HG03575 (cell line): ENCODE results near the gene ARID1B.

ENCODE experiments used
- ATAC-seq: cut with Tn5 transposase; IDR thresholded peaks from one replicate; pipeline ENCODE4 v1.9.1; 2021; ENCODE audit not compliant: unreplicated experiment, insufficient number of reproducible peaks, low FRiP score; ENCODE audit errors: extremely low read depth

The ARID1B gene

DNA sequence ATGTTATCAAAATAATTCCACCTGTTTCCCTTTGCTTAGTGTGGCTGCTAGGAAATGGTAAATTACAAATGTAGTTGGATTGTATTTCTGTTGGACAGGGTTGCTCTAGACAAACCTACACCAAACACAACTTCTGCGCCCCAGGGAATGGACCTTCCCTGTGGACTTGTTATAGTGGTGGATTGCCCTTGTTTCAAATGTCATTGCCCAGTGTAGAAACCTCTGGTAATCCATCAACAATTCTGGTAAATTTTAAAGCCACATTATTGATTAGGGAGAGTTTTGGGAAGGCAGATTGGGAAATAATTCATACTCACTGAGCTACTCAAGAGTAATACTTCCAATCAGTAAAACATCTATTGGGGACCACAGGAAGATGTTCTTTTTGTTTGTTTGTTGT, 239.8 kb downstream of the ARID1B start:
- ATAC-seq = no peak

- ATAC-seq = no peak
These were observed 240.7 kb downstream of the ARID1B start for GRCh38 chr6:157017861-157018260.

- ATAC-seq = no peak
These were observed 242.0 kb downstream of the ARID1B start for GRCh38 chr6:157019115-157019641.

GRCh38 chr6:157019733-157020132, 242.6 kb downstream of the ARID1B start:
- ATAC-seq = no peak

- ATAC-seq = no peak
These were observed 243.2 kb downstream of the ARID1B start for GRCh38 chr6:157020398-157020797.

GRCh38 chr6:157020881-157021343, 243.7 kb downstream of the ARID1B start:
- ATAC-seq = peak; percentile 10

GRCh38 chr6:157021344-157021992, 244.3 kb downstream of the ARID1B start:
- peak; percentile 30 for ATAC-seq

DNA sequence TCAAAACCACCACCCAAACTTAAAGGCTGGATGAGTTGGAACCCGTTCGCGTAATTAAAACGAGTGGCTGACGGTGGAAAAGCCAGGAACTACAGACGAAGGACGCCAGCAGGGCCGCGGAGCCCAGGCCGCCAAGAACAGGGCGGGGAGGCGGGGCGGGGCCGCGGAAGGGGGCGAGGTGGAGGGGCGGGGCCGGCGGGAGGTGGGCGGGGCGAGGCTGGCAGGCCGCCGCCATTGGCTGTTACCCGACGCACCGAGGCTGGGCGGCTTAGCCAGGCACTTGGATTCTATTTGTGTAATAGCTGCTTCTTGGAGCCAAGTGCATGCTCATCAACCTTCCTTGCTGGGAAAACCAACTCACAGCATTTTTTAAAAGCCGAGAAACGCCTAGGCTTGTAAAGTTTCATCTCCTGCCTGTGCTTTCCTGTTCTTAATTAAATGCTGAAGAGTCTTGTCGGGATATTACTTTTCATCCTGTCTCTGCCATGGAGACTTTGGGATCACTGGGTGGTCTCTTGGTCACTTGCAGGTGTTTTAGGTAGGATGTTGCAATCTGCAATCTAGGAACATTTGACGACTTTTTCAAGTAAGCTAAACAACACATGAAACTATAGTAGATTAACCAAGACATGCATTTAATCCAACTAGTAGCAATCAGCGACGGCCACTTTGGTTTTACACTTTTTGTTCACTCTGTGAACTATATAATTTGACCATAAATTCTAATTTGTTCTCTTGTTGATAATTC, 245.0 kb downstream of the ARID1B start:
- no peak for ATAC-seq

DNA sequence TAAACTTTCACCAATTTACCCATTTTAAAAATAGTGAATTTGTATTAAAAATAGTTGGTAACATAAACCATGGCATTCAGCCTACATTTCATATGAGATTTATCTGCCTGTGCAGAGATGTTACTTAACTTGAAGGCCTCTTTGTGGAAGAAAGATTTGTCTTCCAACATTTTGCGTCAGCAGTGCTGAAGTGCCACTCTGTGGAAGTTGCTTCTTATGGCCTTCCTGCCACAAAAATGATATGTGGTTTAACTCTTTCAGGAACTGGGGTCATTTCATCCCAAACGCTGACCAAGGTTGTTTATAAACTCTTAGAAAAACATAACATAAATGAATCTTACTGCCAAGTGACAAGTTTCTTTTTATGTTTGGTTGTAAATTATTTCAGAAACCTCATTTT, 246.8 kb downstream of the ARID1B start:
- no peak for ATAC-seq

DNA sequence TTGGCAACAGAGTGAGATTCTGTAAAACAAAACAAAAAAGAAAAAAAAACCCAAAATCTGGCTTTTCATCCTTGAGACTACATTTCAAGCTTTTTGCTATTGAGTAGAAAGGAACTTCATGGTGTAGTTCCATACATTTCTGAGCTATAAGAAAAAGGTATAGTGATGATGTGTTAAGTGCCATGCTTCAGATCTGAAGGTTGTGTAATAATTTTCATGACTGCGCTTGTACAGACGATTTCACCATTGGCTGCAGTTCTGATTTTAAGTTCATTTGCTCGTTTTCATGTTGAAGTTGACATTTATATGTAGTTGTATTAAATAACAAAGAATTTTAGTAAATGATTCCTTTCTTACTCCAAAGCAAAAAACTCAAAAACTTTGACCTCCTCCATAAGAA, 247.6 kb downstream of the ARID1B start:
- no peak for ATAC-seq

DNA sequence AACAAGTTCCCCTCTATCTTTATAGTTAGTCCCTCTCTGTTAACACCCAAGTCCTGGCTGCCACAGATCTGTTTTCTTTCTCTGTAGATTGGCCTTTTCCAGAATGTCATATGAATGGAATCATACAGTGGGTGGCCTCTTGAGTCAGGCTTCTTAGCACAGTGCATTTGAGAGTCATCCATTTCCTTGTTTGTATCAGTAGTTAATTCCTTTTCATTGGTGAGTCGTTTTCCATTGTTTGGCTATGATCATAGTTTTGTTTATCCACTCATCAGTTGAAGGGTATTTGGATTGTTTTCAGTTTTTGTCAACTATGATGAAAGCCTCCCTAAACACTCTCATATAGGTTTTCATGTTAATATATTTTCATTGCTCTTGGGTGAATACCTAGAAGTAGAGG, 248.3 kb downstream of the ARID1B start:
- ATAC-seq = no peak

DNA sequence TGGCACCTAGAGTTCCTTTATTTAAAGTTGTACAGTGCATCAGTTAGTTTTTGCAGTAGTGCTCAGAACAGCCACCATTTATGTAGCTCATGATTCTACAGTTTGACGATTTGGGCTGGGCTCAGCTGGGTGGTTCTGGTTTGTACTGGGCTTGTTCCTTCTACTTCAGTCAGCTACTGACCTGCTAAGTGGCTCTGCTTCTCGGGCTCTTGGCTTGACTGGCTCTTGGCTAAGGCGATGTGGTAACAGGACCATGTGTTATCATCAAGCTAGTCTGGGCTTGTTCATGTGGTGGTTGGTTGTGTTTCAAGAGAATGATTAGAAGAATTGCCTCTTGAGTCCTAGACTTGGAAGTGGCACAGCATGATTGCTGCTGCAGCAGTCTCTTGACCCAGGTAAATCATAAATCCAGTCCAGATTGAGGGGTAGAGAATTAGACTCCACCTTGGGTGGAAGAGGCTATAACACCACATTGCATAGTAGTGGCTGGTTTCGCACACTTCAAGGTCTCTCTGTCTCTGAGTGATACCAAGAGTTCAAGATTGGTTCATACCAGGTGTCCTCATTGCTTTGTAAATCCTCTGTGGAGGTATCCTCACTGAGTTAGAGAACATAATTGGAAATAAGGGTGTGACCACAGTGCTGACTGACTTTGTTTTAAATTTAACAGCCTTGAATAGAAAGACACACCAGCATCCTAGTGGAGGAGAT, 253.0 kb downstream of the ARID1B start:
- ATAC-seq = peak; percentile 53

DNA sequence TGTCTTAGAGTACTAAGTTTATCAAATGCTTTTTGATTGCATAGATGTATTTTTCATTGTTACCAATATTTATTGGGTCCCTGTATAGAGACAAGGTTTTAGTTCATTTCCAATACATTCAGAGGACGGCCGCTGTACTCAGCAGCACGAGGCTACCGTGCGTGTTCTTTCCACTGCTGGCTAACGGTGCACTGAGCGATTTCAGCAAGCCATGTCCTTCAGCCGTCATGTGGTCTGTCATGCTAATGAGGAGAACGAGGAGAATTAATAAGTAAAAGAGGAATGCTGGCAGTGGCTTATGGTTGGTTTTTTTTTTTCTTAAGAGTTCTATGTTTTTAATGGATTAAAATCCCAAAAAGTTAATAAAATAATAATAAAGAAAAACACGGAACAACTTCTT, 253.6 kb downstream of the ARID1B start:
- ATAC-seq = no peak

GRCh38 chr6:157032923-157033322, 255.7 kb downstream of the ARID1B start:
- ATAC-seq = no peak

DNA sequence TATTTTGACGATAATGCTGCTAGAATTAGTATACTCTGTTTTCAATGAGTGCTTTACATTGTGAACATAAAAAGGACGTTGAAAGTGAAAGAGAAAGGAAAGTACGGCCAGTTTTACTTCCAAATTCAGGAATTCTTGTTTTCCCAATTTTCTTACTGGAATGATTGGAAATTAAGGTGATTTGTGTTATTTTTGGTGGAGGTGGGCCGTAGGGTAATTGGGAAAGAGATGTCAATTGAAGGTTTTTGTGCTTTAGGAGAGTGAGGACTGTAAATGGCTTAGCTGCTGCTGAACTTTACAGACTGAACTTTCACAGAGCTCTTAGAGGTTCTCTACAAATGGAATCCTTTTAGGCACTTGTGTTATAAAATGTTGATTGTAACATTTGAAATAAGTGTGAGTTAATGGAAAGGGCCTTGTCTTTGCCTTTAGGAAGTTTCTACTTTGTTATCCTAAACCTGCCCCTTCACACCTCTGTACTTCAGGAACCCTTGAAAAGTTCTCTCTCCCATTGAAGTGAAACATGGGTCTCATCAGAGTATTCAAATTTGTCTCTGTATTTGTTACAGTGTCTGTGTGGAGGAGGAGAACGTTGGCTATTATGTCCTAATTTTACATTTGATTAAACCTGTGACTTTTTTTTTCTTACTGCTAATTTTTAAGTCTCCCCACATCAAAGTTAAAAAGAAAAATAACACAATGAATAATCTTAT, 256.4 kb downstream of the ARID1B start:
- no peak for ATAC-seq

- no peak for ATAC-seq
These were observed 257.5 kb downstream of the ARID1B start for GRCh38 chr6:157034436-157035230.

GRCh38 chr6:157035546-157035945, 258.4 kb downstream of the ARID1B start:
- ATAC-seq = no peak

GRCh38 chr6:157036245-157036711, 259.1 kb downstream of the ARID1B start:
- ATAC-seq = no peak
